A549 (cell line): ENCODE data around the gene TSPYL4. TPM values are rescaled to one million over a fixed set of nuclear protein-coding genes. Genes with fewer than 3 reads are reported as not detected.

Source experiments
- ATAC-seq, 2 experiments: fragments of 200-7000 bp in 1 of 2; fragments of >200 bp in 1 of 2; cut with Nextera tagmentation in 1 of 2; cut with Tn5 transposase in 1 of 2; 3 replicates each; pipeline versions ENCODE4 v1.8.0 to v1.9.1; 2018 to 2020; ENCODE audit warnings: mild to moderate bottlenecking in 1 of 2, moderate library complexity in 1 of 2
- CTCF ChIA-PET: fragments of 300-600 bp; sonication (Branson Sonifier 250); formaldehyde crosslinking; extraction: SDS; loops from one replicate; lab custom pipeline; 2021; ENCODE audit warnings: antibody characterized with exemption, inconsistent platforms; lab: Yijun Ruan, JAX
- POLR2A ChIA-PET: fragments of 350-600 bp; formaldehyde crosslinking; extraction: SDS; loops from one replicate; lab custom pipeline; 2021; ENCODE audit warnings: antibody characterized with exemption, inconsistent platforms; lab: Yijun Ruan, JAX
- DNase-seq, 2 experiments: peaks; one replicate each; pipeline versions ENCODE4 v3.0.0 to v3.0.0-alpha.2; 2011 to 2016; ENCODE audit warnings: low read depth in 1 of 2, low spot score in 1 of 2
- FAIRE-seq: peaks from 2 replicates; lab custom pipeline; 2011; peaks lifted over from hg19 to GRCh38; lab: Jason Lieb, UNC
- H3K27ac ChIP-seq, 2 experiments: fragments of >200 bp; sonication (Bioruptor Twin); formaldehyde crosslinking; 3 replicates each; pipeline ENCODE4 v1.5.1; 2016 to 2017
- H3K4me1 ChIP-seq: fragments of >200 bp; sonication (Bioruptor Twin); formaldehyde crosslinking; 3 replicates; pipeline ENCODE4 v1.6.1; 2016
- H3K4me2 ChIP-seq: fragments of >200 bp; sonication (Bioruptor Twin); formaldehyde crosslinking; 3 replicates; pipeline ENCODE4 v1.6.1; 2016
- H3K4me3 ChIP-seq: fragments of >200 bp; sonication (Bioruptor Twin); formaldehyde crosslinking; 3 replicates; pipeline ENCODE4 v1.5.1; 2016
- H3K9me3 ChIP-seq: fragments of >200 bp; sonication (Bioruptor Twin); formaldehyde crosslinking; 3 replicates; pipeline ENCODE4 v1.6.1; 2016
- BCL3 ChIP-seq: fragments of >200 bp; sonication (Bioruptor Twin); formaldehyde crosslinking; IDR thresholded peaks from 3 replicates; pipeline ENCODE4 v1.6.1; 2016
- CBX2 ChIP-seq: fragments of 200-600 bp; sonication (generic); IDR thresholded peaks from 2 replicates; pipeline ENCODE4 v1.6.1; 2016; ENCODE audit warnings: low read depth, mild to moderate bottlenecking, borderline replicate concordance
- CBX8 ChIP-seq: fragments of 200-600 bp; sonication (generic); IDR thresholded peaks from 2 replicates; pipeline ENCODE4 v1.6.1; 2016
- CEBPB ChIP-seq, 2 experiments: fragments of >200 bp in 1 of 2; sonication (Bioruptor Twin) in 1 of 2; formaldehyde crosslinking in 1 of 2; IDR thresholded peaks; 2 replicates each; pipeline ENCODE4 v1.6.1; 2012 to 2016
- EHMT2 ChIP-seq: fragments of 200-600 bp; sonication (generic); IDR thresholded peaks from 2 replicates; pipeline ENCODE4 v1.6.1; 2016; ENCODE audit warnings: antibody characterized with exemption, low read depth, mild to moderate bottlenecking, moderate library complexity
- ESRRA ChIP-seq: fragments of 150-350 bp; IDR thresholded peaks from 2 replicates; pipeline ENCODE4 v1.6.1; 2014; ENCODE audit warnings: mild to moderate bottlenecking, low read length, borderline replicate concordance
- FOSB ChIP-seq: fragments of 250-450 bp; sonication (Bioruptor Pico); IDR thresholded peaks from 2 replicates; pipeline ENCODE4 v1.5.0; 2020; ENCODE audit warnings: mild to moderate bottlenecking, moderate library complexity
- FOSL2 ChIP-seq, 2 experiments: fragments of 450-650 bp in 1 of 2; fragments of >200 bp in 1 of 2; sonication (Bioruptor Twin) in 1 of 2; formaldehyde crosslinking; IDR thresholded peaks; 2 replicates each; pipeline versions ENCODE4 v1.5.0 to v1.6.1; 2016 to 2020; ENCODE audit warnings: mild to moderate bottlenecking in 1 of 2, moderate library complexity in 1 of 2
- FOXS1 ChIP-seq: fragments of 250-450 bp; sonication (Bioruptor Pico); IDR thresholded peaks from 2 replicates; pipeline ENCODE4 v1.5.0; 2020; ENCODE audit warnings: mild to moderate bottlenecking, moderate library complexity
- GATA3 ChIP-seq: IDR thresholded peaks from 2 replicates; pipeline ENCODE4 v1.6.1; 2012; ENCODE audit warnings: borderline replicate concordance
- HOXB5 ChIP-seq: fragments of 250-450 bp; sonication (Bioruptor Pico); IDR thresholded peaks from 2 replicates; pipeline ENCODE4 v1.5.0; 2020; ENCODE audit warnings: mild to moderate bottlenecking, moderate library complexity
- JUN ChIP-seq, 2 experiments: fragments of >200 bp; sonication (Bioruptor Twin); formaldehyde crosslinking; IDR thresholded peaks; 2 replicates in 1 of 2; 3 replicates in 1 of 2; pipeline ENCODE4 v1.6.1; 2016 to 2017
- KDM1A ChIP-seq: fragments of 200-600 bp; sonication (generic); IDR thresholded peaks from 2 replicates; pipeline ENCODE4 v1.6.1; 2016; ENCODE audit warnings: low read depth, mild to moderate bottlenecking
- KDM5A ChIP-seq: fragments of 200-600 bp; sonication (generic); IDR thresholded peaks from 2 replicates; pipeline ENCODE4 v1.6.1; 2016; ENCODE audit warnings: antibody characterized with exemption, mild to moderate bottlenecking
- MAFK ChIP-seq: fragments of 450-650 bp; IDR thresholded peaks from 2 replicates; pipeline ENCODE4 v1.6.1; 2014; ENCODE audit not compliant: partially characterized antibody
- MAX ChIP-seq: IDR thresholded peaks from 2 replicates; pipeline ENCODE4 v1.6.1; 2012
- NR3C1 ChIP-seq: fragments of >200 bp; sonication (Bioruptor Twin); formaldehyde crosslinking; IDR thresholded peaks from 3 replicates; pipeline ENCODE4 v1.6.1; 2017
- PBX3 ChIP-seq: IDR thresholded peaks from 2 replicates; pipeline ENCODE4 v1.6.1; 2012
- POLR2A ChIP-seq: IDR thresholded peaks from 2 replicates; pipeline ENCODE4 v1.6.1; 2012; ENCODE audit warnings: mild to moderate bottlenecking, low read length
- RAD21 ChIP-seq, 2 experiments: fragments of >200 bp in 1 of 2; sonication (Bioruptor Twin) in 1 of 2; formaldehyde crosslinking in 1 of 2; IDR thresholded peaks in 1 of 2; conservative IDR thresholded peaks in 1 of 2; 2 replicates in 1 of 2; 3 replicates in 1 of 2; pipeline ENCODE4 v1.6.1; 2012 to 2018; ENCODE audit warnings: inconsistent platforms in 1 of 2
- RARB ChIP-seq: fragments of 250-450 bp; sonication (Bioruptor Pico); IDR thresholded peaks from 2 replicates; pipeline ENCODE4 v1.8.0; 2021; ENCODE audit warnings: mild to moderate bottlenecking, moderate library complexity
- SMC3 ChIP-seq: fragments of >200 bp; sonication (Bioruptor Twin); formaldehyde crosslinking; IDR thresholded peaks from 3 replicates; pipeline ENCODE4 v1.6.1; 2018; ENCODE audit warnings: inconsistent platforms
- SREBF2 ChIP-seq: fragments of 450-650 bp; IDR thresholded peaks from 2 replicates; pipeline ENCODE4 v1.6.1; 2014; ENCODE audit warnings: mild to moderate bottlenecking, moderate library complexity
- TFCP2L1 ChIP-seq: fragments of 250-450 bp; sonication (Bioruptor Pico); IDR thresholded peaks from 2 replicates; pipeline ENCODE4 v1.5.0; 2021; ENCODE audit warnings: mild to moderate bottlenecking
- ZC3H11A ChIP-seq: fragments of 450-650 bp; IDR thresholded peaks from 2 replicates; pipeline ENCODE4 v1.6.1; 2014; ENCODE audit warnings: antibody characterized with exemption, mild to moderate bottlenecking
- WGBS: methylation state at CpG from one replicate; pipeline ENCODE4 v1.1.6; 2017; ENCODE audit errors: missing lambda C conversion rate; 5-methylcytosine and 5-hydroxymethylcytosine counted together
- polyA plus RNA-seq, 4 experiments: library from polyadenylated mRNA; depleted of rRNA in 3 of 4; stranded (reverse); fragments of >200 nt; fragmentation: RNase III in 1 of 4; extraction: RNeasy Plus Mini Kit Qiagen cat#74134 plus additional on column Dnase treatment in 1 of 4; gene quantifications; 2 replicates in 3 of 4; 3 replicates in 1 of 4; pipeline ENCODE4 v1.2.3, GENCODE V29; 2011 to 2017

The TSPYL4 gene
- polyA plus RNA-seq, 2 of the 4 experiments (the other 2 are of a cell fraction): 3.9 to 5.6 TPM

- ChIA-PET POLR2A (interaction anchor here (1.0 kb wide), 1 partner anchor 289 kb away, joined by 4 read pairs; the partner anchor contains the start of gene RWDD1), CTCF (interaction anchor here (0.8 to 1.6 kb wide), 2 partner anchors 14 to 278 kb away, joined by 3 to 4 read pairs; no protein-coding TSS in a partner anchor)
- H3K4me3 ChIP-seq: no peak overlapping the region
- no peak overlapping the region for H3K4me2 ChIP-seq
- H3K4me1 ChIP-seq: peaks cover 16% of the 10 kb centered on the region
- 45% methylated on average over 2 of the region's 2 CpGs for WGBS
- no peak for FAIRE-seq
- no peaks in the 10 kb centered on the region for H3K9me3 ChIP-seq
- no peak for TF ChIP-seq TFCP2L1 (CRISPR knock-in tag)
- TF ChIP-seq CEBPB (IDR thresholded peaks at IDR 0.05): no peak
- TF ChIP-seq NR3C1: no peak
- TF ChIP-seq RAD21 (conservative IDR thresholded peaks at IDR 0.05 in 1 of 2, IDR thresholded peaks at IDR 0.05 in 1 of 2): no peak
- TF ChIP-seq CBX2: no peak
- no peak for DNase-seq
- no peak for ATAC-seq
- H3K27ac ChIP-seq: no peak overlapping the region
These were observed 28.8 kb upstream of the TSPYL4 start for GRCh38 chr6:116282698-116283097.

- H3K9me3 ChIP-seq: no peaks in the 10 kb centered on the region
- TF ChIP-seq RARB (CRISPR knock-in tag) (no peak), HOXB5 (CRISPR knock-in tag) (no peak), GATA3 (no peak)
- TF ChIP-seq, all 56 proteins: peak for 0
- H3K4me3 ChIP-seq: no peak overlapping the region
- peak overlapping the region; percentile 74 for H3K4me2 ChIP-seq
- ChIA-PET POLR2A (no interaction called here), CTCF (interaction anchor here (0.9 to 1.3 kb wide), 4 partner anchors 12 to 290 kb away, joined by 3 to 6 read pairs (median 4); partner anchors contain the start of genes CALHM5 and RWDD1)
- DNase-seq: no peak
- H3K27ac ChIP-seq: peak overlapping the region in 1 of 2 experiments; percentile 97; a peak in 2 of 6 replicates
- 80% methylated on average over 5 of the region's 5 CpGs for WGBS
- FAIRE-seq: no peak
- H3K4me1 ChIP-seq: peaks cover 31% of the 10 kb centered on the region
- ATAC-seq: no peak
These were observed 27.1 kb upstream of the TSPYL4 start for GRCh38 chr6:116280933-116281316.

- peak in 1 of 2 experiments; percentile 18 for DNase-seq
- TF ChIP-seq MAFK (no peak), EHMT2 (0 out of 2 replicates have a peak, but pooled peaks have one; percentile 44), KDM1A (no peak)
These were observed 26.5 kb upstream of the TSPYL4 start for GRCh38 chr6:116280161-116280932.

GRCh38 chr6:116279232-116280160 is 25.6 kb upstream of the TSPYL4 start, which contains the start of gene TSPYL1:
TSS of gene TSPYL1 (minus strand) at chr6:116279930. CDS start at chr6:116279830, 100 bp downstream.
- H3K9me3 ChIP-seq: no peaks in the 10 kb centered on the region
- FAIRE-seq (no peak), ATAC-seq (peak; percentile 98), DNase-seq (peak; percentile 79 to 94)
- ChIA-PET CTCF (interaction anchor here (0.9 to 3.8 kb wide), 6 partner anchors 9 to 388 kb away, joined by 3 to 17 read pairs (median 4); partner anchors contain the start of gene RWDD1), POLR2A (interaction anchor here (0.6 to 1.8 kb wide), 7 partner anchors 8 to 291 kb away, joined by 3 to 11 read pairs (median 5); partner anchors contain the start of genes CALHM5, DSE, NT5DC1 and RWDD1)
- WGBS: 1% methylated on average over 38 of the region's 71 CpGs
- peak within 1 kb of the TSS; percentile 94 for H3K4me2 ChIP-seq
- H3K4me1 ChIP-seq: peaks cover 36% of the 10 kb centered on the region
- peak within 1 kb of the TSS; percentile 94 to 97 for H3K27ac ChIP-seq
- H3K4me3 ChIP-seq: peak within 1 kb of the TSS; percentile 100
- no peak for TF ChIP-seq ESRRA
- TF ChIP-seq PBX3: no peak
- TF ChIP-seq TFCP2L1 (CRISPR knock-in tag): no peak
- no peak for TF ChIP-seq FOSL2 (IDR thresholded peaks at IDR 0.05)
- TF ChIP-seq FOSL2 (CRISPR knock-in tag; IDR thresholded peaks at IDR 0.05): no peak
- no peak for TF ChIP-seq SREBF2
- TF ChIP-seq JUN (IDR thresholded peaks at IDR 0.05): peak in 1 of 2 experiments; percentile 62; a peak in 1 of 5 replicates
- TF ChIP-seq ZC3H11A: no peak
- peak; percentile 71 for TF ChIP-seq POLR2A
- TF ChIP-seq KDM5A: no peak
- peak; percentile 24; the same call in 1 of the 2 replicates for TF ChIP-seq MAX
- peak; percentile 54; the same call in 1 of the 3 replicates for TF ChIP-seq BCL3
- no peak for TF ChIP-seq CBX8
- no peak for TF ChIP-seq FOXS1
- no peak for TF ChIP-seq FOSB (CRISPR knock-in tag)
- no peak for TF ChIP-seq EHMT2
- no peak for TF ChIP-seq SMC3

More at GRCh38 chr6:116280161-116280932, 26.5 kb upstream of the TSPYL4 start:
- CTCF ChIA-PET: interaction anchor here (0.6 to 3.8 kb wide), 7 partner anchors 8 to 291 kb away, joined by 3 to 15 read pairs (median 4); partner anchors contain the start of genes CALHM5 and RWDD1
- no peak for ATAC-seq
- H3K9me3 ChIP-seq: no peaks in the 10 kb centered on the region
- POLR2A ChIA-PET: interaction anchor here (0.6 to 1.8 kb wide), 7 partner anchors 8 to 290 kb away, joined by 3 to 11 read pairs (median 5); partner anchors contain the start of genes CALHM5, DSE, NT5DC1 and RWDD1
- H3K27ac ChIP-seq: peak overlapping the region; percentile 94 to 97
- FAIRE-seq: no peak
- H3K4me1 ChIP-seq: peaks cover 32% of the 10 kb centered on the region
- 3% methylated on average over 8 of the region's 8 CpGs for WGBS
- H3K4me2 ChIP-seq: peak overlapping the region; percentile 74
- peak overlapping the region; percentile 100 for H3K4me3 ChIP-seq
